Germinal center (tissue), 1 donor: Measurements from ENCODE around the gene SH3RF3.

Source experiments
- DNase-seq: peaks from one replicate; pipeline ENCODE4 v3.0.0; 2012; ENCODE audit warnings: mixed read lengths, low spot score

The SH3RF3 gene

GRCh38 chr2:109476641-109477441 lies 347.8 kb downstream of the SH3RF3 start:
- DNase-seq, result no peak

- no peak for DNase-seq
These were observed 350.0 kb downstream of the SH3RF3 start for GRCh38 chr2:109478906-109479493.

GRCh38 chr2:109479804-109480203 lies 350.8 kb downstream of the SH3RF3 start:
- no peak for DNase-seq

GRCh38 chr2:109480486-109481195 lies 351.6 kb downstream of the SH3RF3 start:
- DNase-seq, result no peak

GRCh38 chr2:109481196-109481555 lies 352.2 kb downstream of the SH3RF3 start:
- no peak for DNase-seq

- no peak for DNase-seq
These were observed 352.6 kb downstream of the SH3RF3 start for GRCh38 chr2:109481599-109481998.

GRCh38 chr2:109482361-109482861 lies 353.4 kb downstream of the SH3RF3 start:
- DNase-seq, result no peak

GRCh38 chr2:109486711-109487535 lies 357.9 kb downstream of the SH3RF3 start:
- no peak for DNase-seq

GRCh38 chr2:109487536-109487869 lies 358.5 kb downstream of the SH3RF3 start:
- no peak for DNase-seq

GRCh38 chr2:109487871-109488655 lies 359.1 kb downstream of the SH3RF3 start:
- no peak for DNase-seq

- no peak for DNase-seq
These were observed 360.3 kb downstream of the SH3RF3 start for GRCh38 chr2:109489296-109489695.

- DNase-seq, result no peak
These were observed 364.4 kb downstream of the SH3RF3 start for GRCh38 chr2:109493176-109493935.

- DNase-seq, result no peak
These were observed 365.3 kb downstream of the SH3RF3 start for GRCh38 chr2:109494351-109494750.

- DNase-seq, result no peak
These were observed 368.5 kb downstream of the SH3RF3 start for GRCh38 chr2:109497463-109497862.

- DNase-seq, result no peak
These were observed 369.2 kb downstream of the SH3RF3 start for GRCh38 chr2:109497911-109498870.

GRCh38 chr2:109498906-109499305 lies 369.9 kb downstream of the SH3RF3 start:
- no peak for DNase-seq

GRCh38 chr2:109499566-109499965 lies 370.6 kb downstream of the SH3RF3 start:
- DNase-seq, result no peak

- DNase-seq, result no peak
These were observed 371.9 kb downstream of the SH3RF3 start for GRCh38 chr2:109500910-109501309.

- DNase-seq, result no peak
These were observed 372.5 kb downstream of the SH3RF3 start for GRCh38 chr2:109501461-109501860.
